Subcutaneous abdominal adipose tissue (tissue), 5 donors: ENCODE measurements around the gene AQP5.

Experiments
- H3K27ac ChIP-seq: one replicate; pipeline ENCODE4 v1.7.0; 2013; ENCODE audit warnings: low read depth, mild to moderate bottlenecking, inconsistent platforms, low read length, moderate library complexity
- H3K27me3 ChIP-seq, 5 donors: one replicate each; pipeline ENCODE4 v1.7.0; 2013; ENCODE audit warnings: low read length in 5 of 5, inconsistent platforms in 1 of 5; ENCODE audit not compliant: control insufficient read depth in 5 of 5, insufficient read depth in 4 of 5
- H3K36me3 ChIP-seq, 5 donors: one replicate each; pipeline ENCODE4 v1.7.0; 2013; ENCODE audit warnings: low read length in 5 of 5; ENCODE audit not compliant: control insufficient read depth in 5 of 5, insufficient read depth in 5 of 5
- H3K4me1 ChIP-seq, 5 donors: one replicate each; pipeline ENCODE4 v1.7.0; 2013; ENCODE audit warnings: low read length in 5 of 5, mild to moderate bottlenecking in 3 of 5, moderate library complexity in 1 of 5; ENCODE audit not compliant: control insufficient read depth in 5 of 5, insufficient read depth in 5 of 5
- H3K4me3 ChIP-seq, 5 donors: one replicate each; pipeline ENCODE4 v1.7.0; 2013; ENCODE audit warnings: low read length in 5 of 5, low read depth in 1 of 5
- H3K9ac ChIP-seq, 5 donors: one replicate each; pipeline ENCODE4 v1.7.0; 2013; ENCODE audit warnings: low read length in 5 of 5, mild to moderate bottlenecking in 4 of 5, moderate library complexity in 3 of 5
- H3K9me3 ChIP-seq, 5 donors: one replicate each; pipeline ENCODE4 v1.7.0; 2013; ENCODE audit warnings: low read length in 5 of 5; ENCODE audit not compliant: control insufficient read depth in 5 of 5
- donor health status: healthy.
- donor health status: healthy.
- donor health status: healthy.
- donor health status: healthy.
- donor health status: healthy.

The AQP5 gene

DNA sequence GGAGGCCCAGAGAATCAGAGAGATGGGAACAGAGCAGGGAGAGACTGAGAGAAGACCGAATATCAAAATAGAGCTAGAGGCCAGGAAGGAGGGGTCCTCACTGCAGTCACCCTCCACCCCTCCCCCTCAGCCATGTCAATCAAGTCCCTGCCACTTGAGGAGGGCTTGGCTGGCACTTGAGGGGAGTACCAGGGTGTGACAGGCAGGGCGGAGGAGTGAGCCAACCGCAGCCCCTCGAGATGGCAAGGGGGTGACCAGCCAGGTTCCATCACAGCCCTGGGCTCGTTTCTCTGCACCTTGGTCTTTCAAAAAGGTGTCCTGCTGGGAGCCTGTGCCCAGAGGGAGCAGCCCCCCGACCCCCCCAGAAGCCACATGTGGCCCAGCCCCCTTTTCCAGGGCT, 4.2 kb downstream of the AQP5 start:
- no peak overlapping the region for H3K27ac ChIP-seq
- H3K9ac ChIP-seq: no peak overlapping the region
- peaks cover 0 to 17% (median 14%) of the 10 kb centered on the region in 5 donors for H3K4me1 ChIP-seq
- no peaks in the 10 kb centered on the region for H3K36me3 ChIP-seq
- no peak overlapping the region for H3K4me3 ChIP-seq
- H3K9me3 ChIP-seq: no peaks in the 10 kb centered on the region
- H3K27me3 ChIP-seq: peaks cover 10 to 40% (median 11%) of the 10 kb centered on the region in 5 donors

DNA sequence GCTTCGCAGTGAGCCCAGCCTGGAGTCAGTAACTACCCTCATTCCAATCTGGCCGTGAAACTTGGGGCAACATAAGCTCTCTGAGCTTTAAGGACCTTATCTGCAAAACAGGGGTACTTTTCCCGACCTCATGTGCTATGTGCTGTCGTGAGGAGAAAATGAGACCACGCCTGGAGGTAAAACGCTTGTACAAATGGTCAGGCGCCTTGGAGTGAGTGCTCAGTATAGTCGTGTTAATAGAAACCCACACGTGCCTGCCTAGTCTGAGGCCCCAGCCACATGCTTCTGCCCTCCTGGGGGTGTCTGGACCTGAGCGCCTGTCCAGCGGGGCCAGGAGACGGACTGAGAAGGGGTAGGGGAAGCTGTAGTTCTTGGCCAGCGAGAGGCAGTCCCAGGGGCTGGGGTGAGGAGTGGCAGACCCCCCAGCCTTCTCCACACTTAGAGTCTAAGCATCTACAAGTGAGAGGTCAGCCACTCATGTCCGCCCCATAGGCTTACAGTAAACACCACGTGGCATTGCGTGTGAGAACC, 4.9 kb downstream of the AQP5 start:
- no peaks in the 10 kb centered on the region for H3K36me3 ChIP-seq
- no peaks in the 10 kb centered on the region for H3K9me3 ChIP-seq
- H3K9ac ChIP-seq: no peak overlapping the region
- peaks cover 0 to 14% (median 10%) of the 10 kb centered on the region in 5 donors for H3K4me1 ChIP-seq
- no peak overlapping the region for H3K27ac ChIP-seq
- peaks cover 4 to 36% (median 7%) of the 10 kb centered on the region in 5 donors for H3K27me3 ChIP-seq
- H3K4me3 ChIP-seq: no peak overlapping the region

DNA sequence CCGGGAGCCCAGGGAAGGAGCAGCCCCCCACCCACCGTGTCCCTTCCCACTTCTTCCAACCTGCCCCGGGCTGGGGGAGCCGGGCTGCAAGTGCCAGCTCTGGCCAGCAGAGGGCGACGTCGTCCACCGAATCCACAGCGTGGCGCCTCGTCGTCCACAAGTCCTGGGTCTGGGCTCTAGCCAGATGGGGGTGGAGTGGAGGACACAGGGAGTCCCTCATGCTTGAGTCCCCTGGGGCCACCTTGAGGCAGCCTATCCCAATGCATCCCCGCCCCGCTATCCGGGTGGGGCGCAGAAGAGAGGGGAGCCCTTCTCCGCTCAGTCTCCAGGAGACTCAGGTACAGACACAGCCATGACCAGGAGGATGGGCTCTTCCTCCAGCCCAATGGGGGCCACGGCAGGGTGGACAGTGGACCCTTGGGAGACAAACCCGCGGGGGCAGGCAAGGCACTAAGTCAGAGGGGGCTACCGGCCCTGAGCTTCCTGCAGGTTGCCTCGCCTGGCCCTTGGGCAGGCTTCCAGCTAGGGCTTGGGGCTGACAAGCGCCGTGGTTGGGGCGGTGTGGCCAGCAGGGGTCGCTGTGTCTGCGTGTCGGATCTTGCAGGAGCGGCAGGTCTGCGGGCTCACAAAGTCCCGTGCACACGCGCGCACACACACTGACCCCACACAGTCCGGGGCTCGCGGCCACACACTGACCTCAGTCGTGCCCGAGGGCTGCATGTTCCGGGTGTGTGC, 5.5 kb downstream of the AQP5 start:
- Histone ChIP-seq H3K27me3 (peaks cover 4 to 31% (median 7%) of the 10 kb centered on the region in 5 donors), H3K9me3 (no peaks in the 10 kb centered on the region), H3K4me1 (peaks cover 0 to 20% (median 10%) of the 10 kb centered on the region in 5 donors), H3K9ac (no peak overlapping the region), H3K36me3 (no peaks in the 10 kb centered on the region), H3K27ac (no peak overlapping the region), H3K4me3 (peak overlapping the region; percentile 35 to 66 (median 46))

DNA sequence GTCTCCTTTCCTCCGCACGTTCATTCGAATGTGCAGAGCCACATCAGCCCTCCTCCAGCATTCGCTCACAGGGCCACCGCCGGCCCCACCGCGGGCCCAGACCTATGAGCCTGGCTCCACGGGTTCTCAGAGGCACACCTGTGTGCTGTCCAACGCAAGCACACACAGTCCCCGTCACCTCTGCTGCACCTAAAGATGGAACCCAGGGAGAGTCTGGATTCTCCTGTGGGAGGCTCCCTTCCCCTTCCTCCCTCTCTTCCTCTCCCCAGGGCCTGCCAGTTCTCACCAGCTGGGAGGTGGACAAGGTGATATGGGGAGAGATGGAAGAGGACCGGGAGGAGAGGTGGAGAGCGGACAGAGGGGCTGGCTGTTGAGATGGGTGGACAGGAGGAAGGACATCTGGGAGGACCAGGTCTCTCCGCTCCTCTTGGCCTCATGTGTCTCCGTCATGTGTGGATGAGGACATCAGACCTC, 6.1 kb downstream of the AQP5 start:
- H3K36me3 ChIP-seq: no peaks in the 10 kb centered on the region
- peaks cover 4 to 31% (median 7%) of the 10 kb centered on the region in 5 donors for H3K27me3 ChIP-seq
- H3K27ac ChIP-seq: no peak overlapping the region
- H3K9me3 ChIP-seq: no peaks in the 10 kb centered on the region
- peaks cover 0 to 24% (median 10%) of the 10 kb centered on the region in 5 donors for H3K4me1 ChIP-seq
- H3K9ac ChIP-seq: no peak overlapping the region
- peak overlapping the region in 4 of 5 donors; percentile 35 to 66 (median 42) for H3K4me3 ChIP-seq

DNA sequence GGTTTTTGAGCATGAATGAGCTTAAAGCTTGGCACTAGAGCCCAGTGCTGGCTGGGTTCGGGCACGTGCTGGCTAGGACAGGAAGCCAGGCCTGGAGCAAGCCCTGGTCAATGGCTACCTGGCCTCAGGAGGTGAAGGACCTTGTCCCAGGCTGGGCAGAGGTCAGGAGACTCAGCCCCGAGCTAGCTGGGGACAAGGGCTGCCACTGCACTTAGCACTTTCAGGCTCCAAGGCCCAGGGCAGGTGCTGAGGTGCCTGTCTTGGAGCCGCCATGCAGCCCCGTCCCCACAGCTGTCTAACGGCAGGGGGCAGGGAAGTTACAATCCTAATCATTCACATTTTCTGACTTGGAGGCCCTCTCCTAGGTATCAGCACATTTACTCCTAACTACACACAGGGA, 6.8 kb downstream of the AQP5 start:
- Histone ChIP-seq H3K9ac (no peak overlapping the region), H3K9me3 (no peaks in the 10 kb centered on the region), H3K36me3 (no peaks in the 10 kb centered on the region), H3K27ac (no peak overlapping the region), H3K4me1 (peaks cover 0 to 24% (median 10%) of the 10 kb centered on the region in 5 donors), H3K4me3 (no peak overlapping the region), H3K27me3 (peaks cover 2 to 25% (median 7%) of the 10 kb centered on the region in 5 donors)

DNA sequence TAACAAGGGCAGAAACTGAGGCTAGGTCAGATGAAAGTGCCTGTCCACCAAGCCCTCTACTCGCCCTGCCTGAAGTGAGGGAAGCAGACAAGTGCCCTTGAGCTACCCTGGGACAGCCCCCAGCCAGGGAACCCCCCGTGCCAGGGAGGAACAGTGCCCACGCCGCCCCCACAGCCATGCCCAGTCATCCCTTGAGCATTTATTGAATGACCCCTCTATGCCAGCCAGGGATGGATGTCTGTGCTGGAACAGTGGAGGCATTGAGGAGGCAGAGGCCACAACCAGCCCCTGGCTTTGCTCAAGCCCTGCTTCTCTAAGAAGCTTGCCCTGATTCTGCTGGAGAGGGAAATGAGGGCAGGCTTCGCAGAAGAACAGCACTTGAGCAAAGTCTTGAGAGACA, 7.4 kb downstream of the AQP5 start:
- Histone ChIP-seq H3K4me3 (no peak overlapping the region), H3K27me3 (peaks cover 2 to 25% (median 7%) of the 10 kb centered on the region in 5 donors), H3K4me1 (peaks cover 0 to 25% (median 11%) of the 10 kb centered on the region in 5 donors), H3K9ac (no peak overlapping the region), H3K36me3 (no peaks in the 10 kb centered on the region), H3K9me3 (no peaks in the 10 kb centered on the region), H3K27ac (no peak overlapping the region)

DNA sequence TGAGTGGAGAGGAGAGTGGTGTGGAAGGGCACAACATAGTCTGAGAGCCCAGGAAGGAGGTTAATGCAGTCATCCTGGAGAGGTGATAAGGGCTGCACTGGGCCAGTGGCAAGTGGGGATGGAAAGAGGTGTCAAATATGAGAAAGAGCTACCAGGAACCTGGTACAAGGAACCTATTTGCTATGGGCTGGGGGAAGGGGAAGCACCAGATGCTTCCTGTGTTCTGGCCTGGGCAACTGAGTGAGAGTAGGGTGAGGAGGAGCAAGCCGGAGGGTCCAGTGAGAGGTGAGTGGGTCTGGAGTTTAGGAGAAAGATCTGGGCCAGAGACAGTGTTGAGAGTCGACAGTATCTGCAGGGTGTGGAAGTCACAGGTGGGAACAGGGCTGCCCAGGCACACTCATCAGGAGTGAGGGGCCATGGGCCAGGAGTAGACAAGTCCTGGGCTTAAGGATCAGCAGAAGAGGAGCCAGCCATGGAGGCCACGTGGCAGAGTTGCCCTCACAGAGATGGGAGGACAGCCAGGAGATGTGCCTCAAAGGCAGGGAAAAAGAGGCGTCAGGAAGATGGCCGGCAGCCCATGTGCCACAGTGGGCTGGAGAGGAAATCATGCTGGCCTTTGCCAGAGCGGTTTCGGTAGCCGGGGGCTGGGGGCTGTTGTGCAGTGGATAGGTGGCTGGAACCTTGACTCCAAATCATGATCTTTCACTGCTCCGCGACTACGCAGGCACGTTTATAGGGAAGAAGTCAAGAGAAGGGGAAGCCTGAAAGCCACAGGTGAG, 8.2 kb downstream of the AQP5 start:
- Histone ChIP-seq H3K4me1 (peaks cover 0 to 34% (median 18%) of the 10 kb centered on the region in 5 donors), H3K9me3 (no peaks in the 10 kb centered on the region), H3K27ac (no peak overlapping the region), H3K27me3 (peaks cover 0 to 25% (median 6%) of the 10 kb centered on the region in 5 donors), H3K36me3 (no peaks in the 10 kb centered on the region), H3K4me3 (no peak overlapping the region), H3K9ac (no peak overlapping the region)

DNA sequence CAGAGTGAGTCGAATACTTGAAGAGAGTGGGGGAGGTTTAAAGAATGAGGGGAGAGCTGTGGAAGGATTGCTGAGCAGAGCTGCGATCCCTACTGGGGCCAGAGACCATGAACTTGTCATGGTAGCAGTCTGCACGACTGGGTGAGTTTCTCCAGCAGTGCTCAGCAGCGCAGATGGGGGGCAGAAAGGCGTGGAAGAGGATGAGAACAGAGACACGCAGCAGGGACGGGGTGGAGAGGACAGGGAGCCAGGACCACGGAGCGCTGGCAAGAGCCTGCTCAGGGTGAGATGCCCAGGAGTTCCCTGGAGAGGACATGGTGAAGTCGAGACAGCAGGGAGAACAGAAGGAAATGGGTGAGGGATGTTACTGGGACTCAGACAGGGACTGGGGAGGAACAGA, 9.0 kb downstream of the AQP5 start:
- no peaks in the 10 kb centered on the region for H3K9me3 ChIP-seq
- H3K27me3 ChIP-seq: peaks cover 0 to 25% (median 4%) of the 10 kb centered on the region in 5 donors
- peaks cover 2 to 38% (median 21%) of the 10 kb centered on the region in 5 donors for H3K4me1 ChIP-seq
- no peak overlapping the region for H3K27ac ChIP-seq
- H3K4me3 ChIP-seq: no peak overlapping the region
- H3K36me3 ChIP-seq: no peaks in the 10 kb centered on the region
- H3K9ac ChIP-seq: no peak overlapping the region

DNA sequence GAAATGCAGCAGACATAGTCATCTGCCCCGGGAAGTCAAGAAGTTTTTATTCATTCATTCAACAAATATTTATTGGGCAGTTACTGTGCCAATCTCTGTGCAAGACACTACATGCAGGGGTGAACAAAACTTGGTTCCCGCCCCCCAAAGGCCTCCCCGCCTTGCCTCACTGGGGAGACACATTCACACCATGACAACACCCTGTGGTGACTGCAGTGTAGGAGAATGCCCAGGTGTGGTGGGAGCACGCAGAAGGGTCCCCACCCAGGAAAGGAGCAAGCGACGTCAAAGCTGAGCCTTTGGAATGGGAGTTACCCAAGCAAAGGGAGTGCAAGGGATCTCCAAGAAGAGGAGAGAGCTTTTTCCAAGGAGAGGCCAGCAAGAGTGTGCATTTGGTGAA, 9.5 kb downstream of the AQP5 start:
- Histone ChIP-seq H3K9ac (no peak overlapping the region), H3K4me1 (peaks cover 2 to 38% (median 21%) of the 10 kb centered on the region in 5 donors), H3K27me3 (peaks cover 0 to 25% (median 5%) of the 10 kb centered on the region in 5 donors), H3K9me3 (no peaks in the 10 kb centered on the region), H3K36me3 (no peaks in the 10 kb centered on the region), H3K4me3 (no peak overlapping the region), H3K27ac (no peak overlapping the region)

DNA sequence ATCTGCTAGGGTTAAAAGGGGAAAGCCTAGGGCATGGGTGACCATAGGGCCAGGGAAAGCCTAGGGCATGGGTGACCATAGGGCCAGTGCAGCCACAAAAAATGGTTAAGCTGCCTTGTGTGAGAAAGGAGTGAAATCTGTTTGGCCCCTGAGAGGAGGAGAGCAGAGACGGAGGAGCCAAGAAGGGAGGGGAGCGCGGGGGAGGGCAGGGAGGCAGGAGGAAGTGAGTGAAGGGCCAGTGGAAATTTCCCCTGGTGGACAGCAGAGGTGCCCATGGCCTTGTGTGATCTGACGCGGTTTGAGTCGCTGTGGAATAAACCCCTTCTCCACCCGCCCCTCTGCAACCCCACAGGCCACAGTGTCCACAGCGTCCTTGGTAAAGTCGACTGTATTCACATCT, 10.5 kb downstream of the AQP5 start:
- Histone ChIP-seq H3K4me3 (no peak overlapping the region), H3K9me3 (no peaks in the 10 kb centered on the region), H3K4me1 (peaks cover 2 to 36% (median 19%) of the 10 kb centered on the region in 5 donors), H3K27me3 (peaks cover 0 to 22% (median 5%) of the 10 kb centered on the region in 5 donors), H3K27ac (no peak overlapping the region), H3K9ac (no peak overlapping the region), H3K36me3 (no peaks in the 10 kb centered on the region)
